Measurements from ENCODE around the gene PXN. TPM values are rescaled to one million over a fixed set of nuclear protein-coding genes. Genes with fewer than 3 reads are reported as not detected.

PXN gene
- total and polyA plus RNA-seq, 2 of the 13 experiments (the other 11 are each of a cell fraction or from before 2014, with no cell fraction given) = 13.6 to 14.2 TPM

DNA sequence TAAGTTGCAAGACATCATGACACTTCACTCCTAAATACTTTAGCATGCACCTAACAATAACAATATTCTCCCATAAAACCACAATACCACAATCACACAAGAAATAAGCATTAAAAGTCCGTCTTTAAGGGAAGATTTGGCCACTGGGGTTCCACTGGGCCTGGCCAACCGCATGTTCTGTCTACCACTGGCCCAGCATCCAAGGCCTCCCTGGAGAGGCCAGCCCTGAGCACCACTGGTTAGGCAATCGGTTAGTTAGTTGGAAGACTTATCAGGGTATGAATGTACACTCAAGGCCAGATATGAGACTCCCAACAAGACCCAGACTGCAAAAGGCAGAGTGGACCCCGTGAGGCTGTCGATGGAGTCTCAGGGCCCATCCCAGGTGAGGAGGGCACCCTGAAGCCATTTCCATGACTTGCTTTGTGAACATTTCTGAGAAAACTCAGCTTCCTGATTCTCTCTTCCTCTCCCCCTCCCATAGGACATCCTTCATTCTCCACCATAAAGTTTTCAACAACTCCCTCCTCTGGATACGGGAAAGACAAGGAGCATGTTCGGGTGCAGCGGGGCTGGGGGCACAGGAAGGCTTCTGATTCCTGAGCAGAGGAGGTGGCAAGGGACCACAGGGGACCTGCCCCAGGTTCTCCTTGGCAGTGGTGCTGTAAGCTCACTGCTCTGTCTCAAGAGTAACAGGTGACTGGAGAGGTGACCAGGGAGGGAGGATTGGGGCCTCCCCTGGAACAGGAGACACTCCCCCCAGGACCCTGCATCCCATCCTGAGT, 5.9 kb downstream of the PXN start:
- BruUV-seq (replicated peaks) = no TSS peak
- no peak overlapping the region for H3K9ac ChIP-seq (ENCODE audit: insufficient read depth, low read depth, low read length)
- H3K4me3 ChIP-seq (replicated peaks in 1 of 3; ENCODE audit: insufficient read depth in 1 of 3, low read depth in 2 of 3, low read length in 3 of 3) = no peak overlapping the region
- FAIRE-seq (peak; percentile 40), ATAC-seq (peak; percentile 14; the same call in 1 of the 3 replicates), DNase-seq (ENCODE audit: low spot score) (no peak)
- H3K27me3 ChIP-seq (ENCODE audit: control insufficient read depth in 1 of 2, insufficient read depth in 2 of 2, low read length in 2 of 2) = no peaks in the 10 kb centered on the region
- 77% methylated on average over 8 of the region's 8 CpGs for WGBS (ENCODE audit: low lambda C conversion rate)
- no peaks in the 10 kb centered on the region for H3K9me3 ChIP-seq (ENCODE audit: low read length)
- no peak overlapping the region for H3K4me2 ChIP-seq (ENCODE audit: low read depth, low read length)
- H3K36me3 ChIP-seq (replicated peaks in 1 of 2; ENCODE audit: control insufficient read depth in 1 of 2, insufficient read depth in 2 of 2, low read length in 2 of 2) = no peaks in the 10 kb centered on the region; a peak in 3 of 5 replicates
- intact Hi-C loops (cut with micrococcal nuclease; ENCODE audit: unreplicated experiment) (no loop called here), in situ Hi-C loops (cut with HindIII; ENCODE audit: extremely low pct_ligation_motif_present, low pct_unique_long_range_greater_than_20kb) (loop anchor here (10.0 kb wide), 1 partner anchor 45 kb away; no protein-coding TSS in a partner anchor)
- TF ChIP-seq, protein P1, sequence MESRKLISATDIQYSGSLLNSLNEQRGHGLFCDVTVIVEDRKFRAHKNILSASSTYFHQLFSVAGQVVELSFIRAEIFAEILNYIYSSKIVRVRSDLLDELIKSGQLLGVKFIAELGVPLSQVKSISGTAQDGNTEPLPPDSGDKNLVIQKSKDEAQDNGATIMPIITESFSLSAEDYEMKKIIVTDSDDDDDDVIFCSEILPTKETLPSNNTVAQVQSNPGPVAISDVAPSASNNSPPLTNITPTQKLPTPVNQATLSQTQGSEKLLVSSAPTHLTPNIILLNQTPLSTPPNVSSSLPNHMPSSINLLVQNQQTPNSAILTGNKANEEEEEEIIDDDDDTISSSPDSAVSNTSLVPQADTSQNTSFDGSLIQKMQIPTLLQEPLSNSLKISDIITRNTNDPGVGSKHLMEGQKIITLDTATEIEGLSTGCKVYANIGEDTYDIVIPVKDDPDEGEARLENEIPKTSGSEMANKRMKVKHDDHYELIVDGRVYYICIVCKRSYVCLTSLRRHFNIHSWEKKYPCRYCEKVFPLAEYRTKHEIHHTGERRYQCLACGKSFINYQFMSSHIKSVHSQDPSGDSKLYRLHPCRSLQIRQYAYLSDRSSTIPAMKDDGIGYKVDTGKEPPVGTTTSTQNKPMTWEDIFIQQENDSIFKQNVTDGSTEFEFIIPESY (CRISPR knock-in tag; IDR thresholded peaks at IDR 0.05) = peak; percentile 72
- no peak for TF ChIP-seq ZNF331 (CRISPR knock-in tag; IDR thresholded peaks at IDR 0.05)
- POLR2A ChIA-PET = interaction anchor here (1.1 to 13.4 kb wide), 2 partner anchors 30 to 32 kb away, joined by 13 to 265 read pairs; partner anchors contain the start of genes RNU4-1 and RNU4-2
- H4K20me1 ChIP-seq (ENCODE audit: insufficient read depth, low read length) = peaks cover 3% of the 10 kb centered on the region; the same call in 1 of the 2 replicates
- H2AFZ ChIP-seq (ENCODE audit: low read length) = no peak overlapping the region
- CTCF ChIA-PET (ENCODE audit: low intra/inter-chr PET ratio, low total read pairs) = no interaction called here
- peaks cover 61% of the 10 kb centered on the region for H3K79me2 ChIP-seq (ENCODE audit: insufficient read depth, low read length)
- H3K4me1 ChIP-seq (ENCODE audit: insufficient read depth, low read length) = peaks cover 81% of the 10 kb centered on the region
- no peak overlapping the region for H3K27ac ChIP-seq (ENCODE audit: extremely low read length, insufficient read depth, low read length)

DNA sequence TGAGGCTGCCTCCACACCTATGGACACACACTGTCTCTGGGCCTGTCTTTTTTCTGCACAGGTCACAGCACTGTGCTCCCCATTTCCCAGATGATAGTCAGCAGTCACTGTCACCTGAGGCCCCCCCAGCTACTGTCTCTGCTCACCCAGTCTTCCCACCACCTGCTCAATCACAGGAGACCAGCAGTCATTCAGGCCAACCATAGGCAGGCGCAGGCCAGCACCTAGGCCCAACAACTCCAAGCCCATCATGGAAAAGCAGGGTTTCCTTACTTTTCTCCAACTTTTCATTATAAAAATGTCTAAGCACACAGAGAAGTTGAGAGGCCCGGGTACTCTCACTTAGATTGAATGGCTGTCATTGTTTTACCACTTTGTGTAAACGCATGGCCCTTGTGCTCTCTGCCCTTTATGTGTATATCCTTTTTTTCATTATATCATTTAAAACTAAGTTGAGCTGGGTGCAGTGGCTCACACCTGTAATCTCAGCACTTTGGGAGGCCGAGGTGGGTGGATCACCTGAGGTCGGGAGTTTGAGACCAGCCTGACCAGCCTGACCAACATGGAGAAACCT, 7.1 kb downstream of the PXN start:
- ATAC-seq = peak; percentile 53
- H3K79me2 ChIP-seq (ENCODE audit: insufficient read depth, low read length) = peaks cover 52% of the 10 kb centered on the region
- CTCF ChIA-PET (ENCODE audit: low intra/inter-chr PET ratio, low total read pairs) = no interaction called here
- FAIRE-seq = no peak
- peaks cover 3% of the 10 kb centered on the region; the same call in 1 of the 2 replicates for H4K20me1 ChIP-seq (ENCODE audit: insufficient read depth, low read length)
- DNase-seq (ENCODE audit: low spot score) = peak; percentile 61
- peak overlapping the region in 1 of 3 experiments; percentile 9; a peak in 1 of 6 replicates for H3K4me3 ChIP-seq (replicated peaks in 1 of 3; ENCODE audit: insufficient read depth in 1 of 3, low read depth in 2 of 3, low read length in 3 of 3)
- intact Hi-C loops (cut with micrococcal nuclease; ENCODE audit: unreplicated experiment) (no loop called here), in situ Hi-C loops (cut with HindIII; ENCODE audit: extremely low pct_ligation_motif_present, low pct_unique_long_range_greater_than_20kb) (no loop called here)
- no peaks in the 10 kb centered on the region for H3K9me3 ChIP-seq (ENCODE audit: low read length)
- no peak overlapping the region for H2AFZ ChIP-seq (ENCODE audit: low read length)
- BruUV-seq (replicated peaks) = no TSS peak
- POLR2A ChIA-PET = interaction anchor here (0.7 to 13.4 kb wide), 3 partner anchors 29 to 57 kb away, joined by 3 to 265 read pairs (median 13); partner anchors contain the start of genes RNU4-1 and RNU4-2
- H3K4me2 ChIP-seq (ENCODE audit: low read depth, low read length) = peak overlapping the region; percentile 52
- no peak overlapping the region; the same call in 1 of the 2 replicates for H3K9ac ChIP-seq (ENCODE audit: insufficient read depth, low read depth, low read length)
- H3K27me3 ChIP-seq (ENCODE audit: control insufficient read depth in 1 of 2, insufficient read depth in 2 of 2, low read length in 2 of 2) = no peaks in the 10 kb centered on the region
- H3K27ac ChIP-seq (ENCODE audit: extremely low read length, insufficient read depth, low read length) = no peak overlapping the region
- no peaks in the 10 kb centered on the region; a peak in 2 of 5 replicates for H3K36me3 ChIP-seq (replicated peaks in 1 of 2; ENCODE audit: control insufficient read depth in 1 of 2, insufficient read depth in 2 of 2, low read length in 2 of 2)
- H3K4me1 ChIP-seq (ENCODE audit: insufficient read depth, low read length) = peaks cover 69% of the 10 kb centered on the region
- 28% methylated on average over 5 of the region's 5 CpGs for WGBS (ENCODE audit: low lambda C conversion rate)
- TF ChIP-seq SRF (IDR thresholded peaks at IDR 0.05; ENCODE audit: low read depth, low read length) (no peak), SAP130 (CRISPR knock-in tag; IDR thresholded peaks at IDR 0.05; ENCODE audit: low read depth) (peak; percentile 34; the same call in 1 of the 2 replicates), SOX5 (CRISPR knock-in tag; IDR thresholded peaks at IDR 0.05; ENCODE audit: borderline replicate concordance) (peak; percentile 26; the same call in 1 of the 2 replicates), FIP1L1 (IDR thresholded peaks at IDR 0.05; ENCODE audit: borderline replicate concordance, insufficient read depth, low read depth, low read length) (no peak)
- TF ChIP-seq, protein P2, sequence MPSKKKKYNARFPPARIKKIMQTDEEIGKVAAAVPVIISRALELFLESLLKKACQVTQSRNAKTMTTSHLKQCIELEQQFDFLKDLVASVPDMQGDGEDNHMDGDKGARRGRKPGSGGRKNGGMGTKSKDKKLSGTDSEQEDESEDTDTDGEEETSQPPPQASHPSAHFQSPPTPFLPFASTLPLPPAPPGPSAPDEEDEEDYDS (CRISPR knock-in tag; IDR thresholded peaks at IDR 0.05) = 0 out of 2 replicates have a peak, but pooled peaks have one; percentile 13
- TF ChIP-seq, protein P3, sequence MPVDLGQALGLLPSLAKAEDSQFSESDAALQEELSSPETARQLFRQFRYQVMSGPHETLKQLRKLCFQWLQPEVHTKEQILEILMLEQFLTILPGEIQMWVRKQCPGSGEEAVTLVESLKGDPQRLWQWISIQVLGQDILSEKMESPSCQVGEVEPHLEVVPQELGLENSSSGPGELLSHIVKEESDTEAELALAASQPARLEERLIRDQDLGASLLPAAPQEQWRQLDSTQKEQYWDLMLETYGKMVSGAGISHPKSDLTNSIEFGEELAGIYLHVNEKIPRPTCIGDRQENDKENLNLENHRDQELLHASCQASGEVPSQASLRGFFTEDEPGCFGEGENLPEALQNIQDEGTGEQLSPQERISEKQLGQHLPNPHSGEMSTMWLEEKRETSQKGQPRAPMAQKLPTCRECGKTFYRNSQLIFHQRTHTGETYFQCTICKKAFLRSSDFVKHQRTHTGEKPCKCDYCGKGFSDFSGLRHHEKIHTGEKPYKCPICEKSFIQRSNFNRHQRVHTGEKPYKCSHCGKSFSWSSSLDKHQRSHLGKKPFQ (CRISPR knock-in tag; IDR thresholded peaks at IDR 0.05; ENCODE audit: insufficient replicate concordance) = peak; percentile 75

Data from HepG2 (cell line).